SK-N-SH (cell line): ENCODE measurements around the gene BABAM2. TPM values are rescaled to one million over a fixed set of nuclear protein-coding genes. Genes with fewer than 3 reads are reported as not detected.

Experiments used
- CTCF ChIA-PET: fragments of 300-600, 350-600 bp; formaldehyde crosslinking; extraction: SDS; loops from one replicate; lab custom pipeline; 2021; lab: Yijun Ruan, JAX
- POLR2A ChIA-PET: fragments of 350-600 bp; sonication (Branson Sonifier 250); formaldehyde crosslinking; extraction: SDS; loops from one replicate; lab custom pipeline; 2020; ENCODE audit warnings: antibody characterized with exemption, inconsistent platforms; lab: Yijun Ruan, JAX
- DNase-seq: peaks from one replicate; pipeline ENCODE4 v3.0.0; 2012
- H2AFZ ChIP-seq: fragments of 200-600 bp; sonication (generic); 2 replicates; pipeline ENCODE4 v1.8.1; 2016; ENCODE audit warnings: antibody characterized with exemption, mild to moderate bottlenecking, low read depth
- H3F3A ChIP-seq: fragments of 200-600 bp; sonication (generic); replicated peaks from 2 replicates; pipeline ENCODE3; 2016; ENCODE audit warnings: antibody characterized with exemption, mild to moderate bottlenecking; ENCODE audit not compliant: insufficient read depth
- H3K27ac ChIP-seq, 2 experiments: fragments of 200-500 bp in 1 of 2; fragments of 200-600 bp in 1 of 2; sonication (Bioruptor generic) in 1 of 2; sonication (generic), shearing (Covaris generic) in 1 of 2; 2 replicates each; pipeline versions ENCODE4 v1.5.1 to v1.6.1; 2014 to 2016; ENCODE audit warnings: low read depth in 2 of 2, inconsistent platforms in 1 of 2, low read length in 1 of 2, mild to moderate bottlenecking in 1 of 2, mixed read lengths in 1 of 2
- H3K27me3 ChIP-seq: fragments of 200-600 bp; sonication (generic), shearing (Covaris generic); 2 replicates; pipeline ENCODE4 v1.6.1; 2016; ENCODE audit warnings: mixed run types; ENCODE audit not compliant: insufficient read depth
- H3K36me3 ChIP-seq, 2 experiments: fragments of 200-500 bp in 1 of 2; fragments of 200-600 bp in 1 of 2; sonication (Bioruptor generic) in 1 of 2; sonication (generic) in 1 of 2; replicated peaks in 1 of 2; 2 replicates each; pipeline versions ENCODE3 to v1.5.1; 2014 to 2016; ENCODE audit warnings: low read length in 1 of 2, mild to moderate bottlenecking in 1 of 2; ENCODE audit not compliant: insufficient read depth in 2 of 2, control insufficient read depth in 1 of 2
- H3K4me1 ChIP-seq, 2 experiments: fragments of 200-500 bp in 1 of 2; fragments of 200-600 bp in 1 of 2; sonication (Bioruptor generic) in 1 of 2; sonication (generic), shearing (Covaris generic) in 1 of 2; 2 replicates each; pipeline versions ENCODE4 v1.5.1 to v1.6.1; 2014 to 2016; ENCODE audit warnings: low read depth in 1 of 2, low read length in 1 of 2, mixed run types in 1 of 2; ENCODE audit not compliant: insufficient read depth in 2 of 2, control insufficient read depth in 1 of 2
- H3K4me2 ChIP-seq: fragments of 200-600 bp; sonication (generic), shearing (Covaris generic); 2 replicates; pipeline ENCODE4 v1.6.1; 2017; ENCODE audit warnings: mixed run types
- H3K4me3 ChIP-seq, 2 experiments: fragments of 200-500 bp in 1 of 2; fragments of 200-600 bp in 1 of 2; sonication (Bioruptor generic) in 1 of 2; sonication (generic), shearing (Covaris generic) in 1 of 2; 2 replicates each; pipeline versions ENCODE4 v1.5.1 to v1.8.1; 2014 to 2016; ENCODE audit warnings: low read depth in 2 of 2, inconsistent platforms in 1 of 2, low read length in 1 of 2, mild to moderate bottlenecking in 1 of 2, mixed read lengths in 1 of 2, moderate library complexity in 1 of 2
- H3K79me2 ChIP-seq: fragments of 200-600 bp; sonication (generic); 2 replicates; pipeline ENCODE4 v1.8.1; 2017; ENCODE audit warnings: mild to moderate bottlenecking; ENCODE audit not compliant: insufficient read depth
- H3K9ac ChIP-seq: fragments of 200-600 bp; sonication (generic); 2 replicates; pipeline ENCODE4 v1.6.1; 2017; ENCODE audit warnings: mixed run types
- H3K9me2 ChIP-seq: fragments of 200-600 bp; sonication (generic); 2 replicates; pipeline ENCODE4 v1.6.1; 2017; ENCODE audit warnings: mixed run types
- H3K9me3 ChIP-seq: fragments of 200-600 bp; sonication (generic); 2 replicates; pipeline ENCODE4 v1.6.1; 2017; ENCODE audit warnings: mixed run types, mild to moderate bottlenecking, moderate library complexity
- H4K20me1 ChIP-seq: fragments of 200-600 bp; sonication (generic); 2 replicates; pipeline ENCODE4 v1.6.1; 2017; ENCODE audit warnings: mild to moderate bottlenecking, mixed run types; ENCODE audit not compliant: insufficient read depth
- CHD2 ChIP-seq: fragments of 150-350 bp; IDR thresholded peaks from 2 replicates; pipeline ENCODE4 v1.6.1; 2018; ENCODE audit warnings: low read length; ENCODE audit not compliant: partially characterized antibody
- EP300 ChIP-seq, 2 experiments: IDR thresholded peaks; 2 replicates each; pipeline versions ENCODE4 v1.4.0 to v1.6.1; 2012; ENCODE audit warnings: borderline replicate concordance in 1 of 2, low read depth in 1 of 2, low read length in 1 of 2
- FOSL2 ChIP-seq: IDR thresholded peaks from 2 replicates; pipeline ENCODE4 v1.4.0; 2012; ENCODE audit warnings: low read depth, mild to moderate bottlenecking, moderate library complexity, borderline replicate concordance
- FOXJ3 ChIP-seq: sonication (generic); formaldehyde crosslinking; IDR thresholded peaks from 2 replicates; pipeline ENCODE4 v1.5.1; 2020; ENCODE audit warnings: mild to moderate bottlenecking, missing genetic modification reagents
- FOXM1 ChIP-seq: IDR thresholded peaks from 2 replicates; pipeline ENCODE4 v1.4.0; 2012; ENCODE audit warnings: low read depth, mild to moderate bottlenecking
- GATA2 ChIP-seq: sonication (generic); formaldehyde crosslinking; IDR thresholded peaks from 2 replicates; pipeline ENCODE4 v1.5.0; 2020; ENCODE audit warnings: mild to moderate bottlenecking, missing genetic modification reagents
- IRF3 ChIP-seq: fragments of 150-350 bp; IDR thresholded peaks from 2 replicates; pipeline ENCODE4 v1.6.1; 2016; ENCODE audit warnings: mild to moderate bottlenecking, low read depth, low read length
- JUND ChIP-seq: IDR thresholded peaks from 2 replicates; pipeline ENCODE4 v1.4.0; 2012
- NFIC ChIP-seq: IDR thresholded peaks from 2 replicates; pipeline ENCODE4 v1.4.0; 2012; ENCODE audit warnings: borderline replicate concordance
- NRF1 ChIP-seq: IDR thresholded peaks from 2 replicates; pipeline ENCODE4 v1.6.1; 2012; ENCODE audit warnings: low read depth, mild to moderate bottlenecking, low read length
- POLR2AphosphoS5 ChIP-seq: IDR thresholded peaks from 2 replicates; pipeline ENCODE4 v1.6.1; 2012; ENCODE audit warnings: low read depth, low read length
- RAD21 ChIP-seq: IDR thresholded peaks from 2 replicates; pipeline ENCODE4 v1.6.1; 2012; ENCODE audit warnings: mild to moderate bottlenecking, low read length
- RCOR1 ChIP-seq: fragments of 150-350 bp; IDR thresholded peaks from 2 replicates; pipeline ENCODE4 v1.6.1; 2017; ENCODE audit warnings: antibody characterized with exemption, low read length
- REST ChIP-seq: IDR thresholded peaks from 2 replicates; pipeline ENCODE4 v1.6.1; 2012; ENCODE audit warnings: mild to moderate bottlenecking, low read depth, low read length, moderate library complexity
- SIN3A ChIP-seq: IDR thresholded peaks from 2 replicates; pipeline ENCODE4 v1.6.1; 2012; ENCODE audit warnings: low read depth, mild to moderate bottlenecking, low read length, moderate library complexity, borderline replicate concordance
- SMC3 ChIP-seq: IDR thresholded peaks from 2 replicates; pipeline ENCODE4 v1.6.1; 2012; ENCODE audit warnings: low read depth, low read length, improper control_type of control experiment
- WGBS: methylation state at CpG from one replicate; pipeline ENCODE4 v1.1.6; 2017; ENCODE audit warnings: low lambda C conversion rate; 5-methylcytosine and 5-hydroxymethylcytosine counted together
- polyA plus RNA-seq, 3 experiments: library from polyadenylated mRNA; depleted of rRNA; stranded (reverse); fragments of >200 nt; gene quantifications; 2 replicates each; pipeline ENCODE4 v1.2.3, GENCODE V29; 2012
- TF ChIP-seq, protein P1 (sequence below): IDR thresholded peaks from 2 replicates; pipeline ENCODE4 v1.4.0; 2012; ENCODE audit warnings: low read depth, borderline replicate concordance
- TF ChIP-seq, protein P2 (sequence below): IDR thresholded peaks from 2 replicates; pipeline ENCODE4 v1.4.0; 2012; ENCODE audit warnings: low read depth, borderline replicate concordance
- TF ChIP-seq, protein P3 (sequence below): IDR thresholded peaks from 2 replicates; pipeline ENCODE4; 2012

BABAM2 gene
- polyA plus RNA-seq, 1 of the 3 experiments (the other 2 are of a cell fraction): 34.0 TPM

GRCh38 chr2:27878825-27879224 is 11.7 kb upstream of the BABAM2 start:
- Histone ChIP-seq H3K4me3 (no peak overlapping the region), H4K20me1 (no peaks in the 10 kb centered on the region), H2AFZ (no peak overlapping the region), H3K9me3 (peaks cover 16% of the 10 kb centered on the region; the same call in 1 of the 2 replicates), H3K9me2 (no peaks in the 10 kb centered on the region), H3F3A (peaks cover 6% of the 10 kb centered on the region), H3K27me3 (no peaks in the 10 kb centered on the region), H3K9ac (no peak overlapping the region), H3K36me3 (peaks cover 0 to 4% of the 10 kb centered on the region in 2 experiments), H3K4me1 (peaks cover 0 to under 1% of the 10 kb centered on the region in 2 experiments; a peak in 1 of 4 replicates), H3K27ac (no peak overlapping the region), H3K79me2 (no peaks in the 10 kb centered on the region), H3K4me2 (no peak overlapping the region)
- WGBS: 59% methylated on average over 2 of the region's 2 CpGs
- DNase-seq: no peak
- ChIA-PET CTCF (no interaction called here), POLR2A (no interaction called here)
- TF ChIP-seq FOXM1 (no peak), SMC3 (no peak), RAD21 (no peak), SIN3A (no peak), NFIC (no peak), FOSL2 (no peak), NRF1 (no peak), FOXJ3 (CRISPR knock-in tag) (no peak), GATA2 (CRISPR knock-in tag) (no peak), EP300 (IDR thresholded peaks at IDR 0.05; ENCODE audit: borderline replicate concordance in 1 of 2, low read depth in 1 of 2, low read length in 1 of 2) (no peak), JUND (no peak), RCOR1 (no peak), IRF3 (no peak), POLR2AphosphoS5 (no peak), CHD2 (no peak), REST (no peak)
- TF ChIP-seq, protein P1, sequence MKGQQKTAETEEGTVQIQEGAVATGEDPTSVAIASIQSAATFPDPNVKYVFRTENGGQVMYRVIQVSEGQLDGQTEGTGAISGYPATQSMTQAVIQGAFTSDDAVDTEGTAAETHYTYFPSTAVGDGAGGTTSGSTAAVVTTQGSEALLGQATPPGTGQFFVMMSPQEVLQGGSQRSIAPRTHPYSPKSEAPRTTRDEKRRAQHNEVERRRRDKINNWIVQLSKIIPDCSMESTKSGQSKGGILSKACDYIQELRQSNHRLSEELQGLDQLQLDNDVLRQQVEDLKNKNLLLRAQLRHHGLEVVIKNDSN: no peak
- TF ChIP-seq, protein P2, sequence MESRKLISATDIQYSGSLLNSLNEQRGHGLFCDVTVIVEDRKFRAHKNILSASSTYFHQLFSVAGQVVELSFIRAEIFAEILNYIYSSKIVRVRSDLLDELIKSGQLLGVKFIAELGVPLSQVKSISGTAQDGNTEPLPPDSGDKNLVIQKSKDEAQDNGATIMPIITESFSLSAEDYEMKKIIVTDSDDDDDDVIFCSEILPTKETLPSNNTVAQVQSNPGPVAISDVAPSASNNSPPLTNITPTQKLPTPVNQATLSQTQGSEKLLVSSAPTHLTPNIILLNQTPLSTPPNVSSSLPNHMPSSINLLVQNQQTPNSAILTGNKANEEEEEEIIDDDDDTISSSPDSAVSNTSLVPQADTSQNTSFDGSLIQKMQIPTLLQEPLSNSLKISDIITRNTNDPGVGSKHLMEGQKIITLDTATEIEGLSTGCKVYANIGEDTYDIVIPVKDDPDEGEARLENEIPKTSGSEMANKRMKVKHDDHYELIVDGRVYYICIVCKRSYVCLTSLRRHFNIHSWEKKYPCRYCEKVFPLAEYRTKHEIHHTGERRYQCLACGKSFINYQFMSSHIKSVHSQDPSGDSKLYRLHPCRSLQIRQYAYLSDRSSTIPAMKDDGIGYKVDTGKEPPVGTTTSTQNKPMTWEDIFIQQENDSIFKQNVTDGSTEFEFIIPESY: no peak
- TF ChIP-seq, protein P3, sequence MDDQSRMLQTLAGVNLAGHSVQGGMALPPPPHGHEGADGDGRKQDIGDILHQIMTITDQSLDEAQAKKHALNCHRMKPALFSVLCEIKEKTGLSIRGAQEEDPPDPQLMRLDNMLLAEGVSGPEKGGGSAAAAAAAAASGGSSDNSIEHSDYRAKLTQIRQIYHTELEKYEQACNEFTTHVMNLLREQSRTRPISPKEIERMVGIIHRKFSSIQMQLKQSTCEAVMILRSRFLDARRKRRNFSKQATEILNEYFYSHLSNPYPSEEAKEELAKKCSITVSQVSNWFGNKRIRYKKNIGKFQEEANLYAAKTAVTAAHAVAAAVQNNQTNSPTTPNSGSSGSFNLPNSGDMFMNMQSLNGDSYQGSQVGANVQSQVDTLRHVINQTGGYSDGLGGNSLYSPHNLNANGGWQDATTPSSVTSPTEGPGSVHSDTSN: no peak
